GM12864 (cell line): Measurements from ENCODE around the gene ZNF283.

Experiments
- DNase-seq: peaks from one replicate; pipeline ENCODE4 v3.0.0-alpha.2; 2011; ENCODE audit warnings: low read depth
- H3K4me3 ChIP-seq: 2 replicates; pipeline ENCODE4 v1.5.1; 2011; ENCODE audit warnings: mild to moderate bottlenecking, low read depth, low read length, control low read depth
- CTCF ChIP-seq: IDR thresholded peaks from 2 replicates; pipeline ENCODE4 v1.5.1; 2011; ENCODE audit warnings: low read depth, mild to moderate bottlenecking, moderate library complexity, low read length, control low read depth, inconsistent platforms; ENCODE audit errors: missing control alignments

ZNF283 gene

DNA sequence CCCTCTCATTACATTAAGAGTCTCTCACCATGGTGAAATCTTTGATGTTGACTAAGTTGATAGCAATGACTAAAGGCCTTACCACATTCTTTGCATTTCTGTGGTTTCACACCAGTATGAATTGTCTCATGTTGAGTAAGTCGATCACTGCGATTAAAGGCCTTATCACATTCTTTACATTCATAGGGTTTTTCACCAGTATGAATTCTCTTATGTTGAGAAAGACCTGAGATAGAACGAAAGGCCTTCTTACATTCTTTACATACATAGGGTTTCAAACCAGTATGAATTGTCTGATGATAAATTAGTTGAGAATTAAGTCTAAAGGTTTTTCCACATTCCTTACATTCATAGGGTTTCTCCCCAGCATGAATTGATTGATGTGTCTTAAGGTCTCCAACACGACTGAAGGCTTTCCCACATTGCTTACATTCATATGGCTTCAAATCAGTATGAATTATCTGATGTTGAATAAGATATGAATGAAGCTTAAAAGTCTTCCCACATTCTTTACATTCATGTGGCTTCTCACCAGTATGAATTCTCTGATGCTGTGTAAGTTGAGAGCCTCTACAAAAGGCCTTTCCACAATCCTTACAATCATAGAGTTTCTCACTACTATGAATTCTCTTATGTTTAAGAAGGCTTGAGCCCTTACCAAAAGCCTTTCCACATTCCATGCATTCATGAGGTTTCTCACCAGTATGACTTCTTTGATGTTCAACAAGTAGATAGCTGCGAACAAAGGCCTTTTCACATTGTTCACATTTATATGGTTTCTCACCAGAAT lies 45.6 kb downstream of the ZNF283 start:
- no peak for TF ChIP-seq CTCF
- DNase-seq, result no peak
- H3K4me3 ChIP-seq, result no peak overlapping the region

GRCh38 chr19:43880483-43880882 lies 53.4 kb downstream of the ZNF283 start:
- no peak for DNase-seq
- no peak for TF ChIP-seq CTCF
- H3K4me3 ChIP-seq, result no peak overlapping the region

GRCh38 chr19:43883864-43884263 lies 56.7 kb downstream of the ZNF283 start, which contains the start of gene ZNF404:
Gene ZNF404 (minus strand): TSS chr19:43883964.
- no peak for TF ChIP-seq CTCF
- no peak within 1 kb of the TSS for H3K4me3 ChIP-seq
- DNase-seq, result no peak

GRCh38 chr19:43895727-43896308 lies 68.7 kb downstream of the ZNF283 start:
- TF ChIP-seq CTCF, result no peak
- H3K4me3 ChIP-seq, result no peak overlapping the region
- no peak for DNase-seq
